Caco-2 (cell line): ENCODE measurements around the gene MINDY3. TPM values are rescaled to one million over a fixed set of nuclear protein-coding genes. Genes with fewer than 3 reads are reported as not detected.

Experiments
- BruUV-seq: library from RNA; stranded (reverse); fragments of 400-500 nt; replicated peaks from 2 replicates; lab custom pipeline; 2021; lab: Mats Ljungman, UMichigan
- CTCF ChIA-PET: fragments of 300-600 bp; sonication (Branson Sonifier 250); formaldehyde crosslinking; loops from one replicate; lab custom pipeline; 2022; ENCODE audit warnings: antibody characterized with exemption; lab: Charles Lee
- POLR2A ChIA-PET: fragments of 300-600 bp; sonication (Branson Sonifier 250); formaldehyde crosslinking; loops from one replicate; lab custom pipeline; 2022; ENCODE audit warnings: antibody characterized with exemption; lab: Charles Lee
- DNase-seq, 2 experiments: peaks; one replicate each; pipeline versions ENCODE4 v3.0.0 to v3.0.0-alpha.2; 2020 to 2022
- H3K27me3 ChIP-seq: replicated peaks from 2 replicates; pipeline ENCODE4 v1.6.0; 2011; ENCODE audit warnings: low read length; ENCODE audit not compliant: control insufficient read depth, insufficient read depth
- H3K36me3 ChIP-seq: 2 replicates; pipeline ENCODE4 v1.5.1; 2011; ENCODE audit warnings: low read length; ENCODE audit not compliant: control insufficient read depth, insufficient read depth
- H3K4me1 ChIP-seq: fragments of 250-450 bp; sonication (Bioruptor Pico); 2 replicates; pipeline ENCODE4 v1.5.1; 2020; ENCODE audit warnings: mild to moderate bottlenecking
- H3K4me3 ChIP-seq: 2 replicates; pipeline ENCODE4 v1.5.1; 2011; ENCODE audit warnings: low read depth, mild to moderate bottlenecking, control low read depth, low read length
- H3K9me3 ChIP-seq: fragments of 250-450 bp; sonication (Bioruptor Pico); 2 replicates; pipeline ENCODE4 v1.5.1; 2020; ENCODE audit warnings: mild to moderate bottlenecking, moderate library complexity
- H3K27ac Mint-ChIP-seq: one replicate; pipeline ENCODE4 v1.8.0; 2022; ENCODE audit warnings: mixed read lengths; ENCODE audit not compliant: unreplicated experiment
- H3K27me3 Mint-ChIP-seq: one replicate; pipeline ENCODE4 v1.8.0; 2022; ENCODE audit warnings: mixed read lengths; ENCODE audit not compliant: insufficient read depth, unreplicated experiment
- H3K36me3 Mint-ChIP-seq: one replicate; pipeline ENCODE4 v1.8.0; 2022; ENCODE audit warnings: mild to moderate bottlenecking, mixed read lengths; ENCODE audit not compliant: insufficient read depth, unreplicated experiment
- H3K4me1 Mint-ChIP-seq: one replicate; pipeline ENCODE4 v1.8.0; 2022; ENCODE audit warnings: low read depth, mixed read lengths; ENCODE audit not compliant: unreplicated experiment
- H3K4me3 Mint-ChIP-seq: one replicate; pipeline ENCODE4 v1.8.0; 2022; ENCODE audit warnings: mild to moderate bottlenecking, moderate library complexity, mixed read lengths; ENCODE audit not compliant: unreplicated experiment
- H3K9me3 Mint-ChIP-seq: one replicate; pipeline ENCODE4 v1.8.0; 2022; ENCODE audit warnings: mixed read lengths; ENCODE audit not compliant: unreplicated experiment
- CTCF ChIP-seq, 2 experiments: fragments of 200-600 bp in 1 of 2; IDR thresholded peaks; 1 replicate in 1 of 2; 2 replicates in 1 of 2; pipeline versions ENCODE4 v1.5.1 to v1.8.0; 2011 to 2022; ENCODE audit warnings: antibody characterized with exemption in 1 of 2, control low read depth in 1 of 2, inconsistent platforms in 1 of 2, low read depth in 1 of 2, low read length in 1 of 2, mild to moderate bottlenecking in 1 of 2, moderate library complexity in 1 of 2; ENCODE audit not compliant: insufficient read depth in 1 of 2, severe bottlenecking in 1 of 2, unreplicated experiment in 1 of 2
- intact Hi-C: fragments of 100-400 bp; cut with micrococcal nuclease; formaldehyde crosslinking; loops from one replicate; pipeline ENCODE4 v1.10.0; 2022; ENCODE audit not compliant: unreplicated experiment
- total RNA-seq: library from RNA; stranded (reverse); gene quantifications from 2 replicates; pipeline ENCODE4 v1.2.3, GENCODE V29; 2022

MINDY3 gene
- total RNA-seq, 1 experiment from 2014 or later: 25.9 TPM

GRCh38 chr10:15802375-15802949 is 57.8 kb downstream of the MINDY3 start:
- no peaks in the 10 kb centered on the region; the same call in 1 of the 2 replicates for H3K27me3 ChIP-seq
- no peak for DNase-seq
- no peaks in the 10 kb centered on the region for H3K36me3 Mint-ChIP-seq
- BruUV-seq: no TSS peak
- no peaks in the 10 kb centered on the region for H3K9me3 ChIP-seq
- no peak for TF ChIP-seq CTCF (IDR thresholded peaks at IDR 0.05; ENCODE audit: insufficient read depth in 1 of 2, low read depth in 1 of 2, low read length in 1 of 2, severe bottlenecking in 1 of 2, unreplicated experiment in 1 of 2)
- H3K4me3 Mint-ChIP-seq: no peak overlapping the region
- intact Hi-C loops: no loop called here
- no peaks in the 10 kb centered on the region for H3K9me3 Mint-ChIP-seq
- no peak overlapping the region for H3K4me3 ChIP-seq
- no peaks in the 10 kb centered on the region for H3K4me1 ChIP-seq
- ChIA-PET POLR2A (no interaction called here), CTCF (no interaction called here)
- H3K4me1 Mint-ChIP-seq: no peaks in the 10 kb centered on the region
- H3K27me3 Mint-ChIP-seq: no peaks in the 10 kb centered on the region
- no peaks in the 10 kb centered on the region for H3K36me3 ChIP-seq
- no peak overlapping the region for H3K27ac Mint-ChIP-seq

GRCh38 chr10:15801641-15802040 is 58.7 kb downstream of the MINDY3 start:
- no peaks in the 10 kb centered on the region for H3K4me1 ChIP-seq
- no peaks in the 10 kb centered on the region for H3K9me3 Mint-ChIP-seq
- TF ChIP-seq CTCF (IDR thresholded peaks at IDR 0.05; ENCODE audit: insufficient read depth in 1 of 2, low read depth in 1 of 2, low read length in 1 of 2, severe bottlenecking in 1 of 2, unreplicated experiment in 1 of 2): no peak
- intact Hi-C loops: no loop called here
- BruUV-seq: no TSS peak
- POLR2A ChIA-PET: no interaction called here
- no peaks in the 10 kb centered on the region for H3K36me3 ChIP-seq
- no peaks in the 10 kb centered on the region; the same call in 1 of the 2 replicates for H3K27me3 ChIP-seq
- no peaks in the 10 kb centered on the region for H3K27me3 Mint-ChIP-seq
- H3K4me3 Mint-ChIP-seq: no peak overlapping the region
- H3K27ac Mint-ChIP-seq: no peak overlapping the region
- H3K4me3 ChIP-seq: no peak overlapping the region
- no peaks in the 10 kb centered on the region for H3K4me1 Mint-ChIP-seq
- no peaks in the 10 kb centered on the region for H3K9me3 ChIP-seq
- no peaks in the 10 kb centered on the region for H3K36me3 Mint-ChIP-seq
- no peak for DNase-seq
- CTCF ChIA-PET: no interaction called here

GRCh38 chr10:15801147-15801546 is 59.2 kb downstream of the MINDY3 start:
- Histone ChIP-seq H3K4me3 (no peak overlapping the region), H3K4me1 (no peaks in the 10 kb centered on the region), H3K27me3 (no peaks in the 10 kb centered on the region; the same call in 1 of the 2 replicates), H3K36me3 (no peaks in the 10 kb centered on the region), H3K9me3 (no peaks in the 10 kb centered on the region)
- no peak for TF ChIP-seq CTCF (IDR thresholded peaks at IDR 0.05; ENCODE audit: insufficient read depth in 1 of 2, low read depth in 1 of 2, low read length in 1 of 2, severe bottlenecking in 1 of 2, unreplicated experiment in 1 of 2)
- H3K27me3 Mint-ChIP-seq: no peaks in the 10 kb centered on the region
- BruUV-seq: no TSS peak
- H3K9me3 Mint-ChIP-seq: no peaks in the 10 kb centered on the region
- H3K4me3 Mint-ChIP-seq: no peak overlapping the region
- ChIA-PET CTCF (no interaction called here), POLR2A (no interaction called here)
- no peaks in the 10 kb centered on the region for H3K36me3 Mint-ChIP-seq
- DNase-seq: no peak
- H3K4me1 Mint-ChIP-seq: no peaks in the 10 kb centered on the region
- intact Hi-C loops: no loop called here
- no peak overlapping the region for H3K27ac Mint-ChIP-seq
